Superior temporal gyrus (tissue), 1 donor: ENCODE results near the gene PROSER2.
A peak's percentile ranks its signal among the peaks of the same experiment; 100 is the strongest.

ENCODE experiments used
- DNase-seq: peaks from one replicate; pipeline ENCODE4 v3.0.0-alpha.2; 2016; ENCODE audit errors: extremely low spot score

PROSER2 gene, protein sequence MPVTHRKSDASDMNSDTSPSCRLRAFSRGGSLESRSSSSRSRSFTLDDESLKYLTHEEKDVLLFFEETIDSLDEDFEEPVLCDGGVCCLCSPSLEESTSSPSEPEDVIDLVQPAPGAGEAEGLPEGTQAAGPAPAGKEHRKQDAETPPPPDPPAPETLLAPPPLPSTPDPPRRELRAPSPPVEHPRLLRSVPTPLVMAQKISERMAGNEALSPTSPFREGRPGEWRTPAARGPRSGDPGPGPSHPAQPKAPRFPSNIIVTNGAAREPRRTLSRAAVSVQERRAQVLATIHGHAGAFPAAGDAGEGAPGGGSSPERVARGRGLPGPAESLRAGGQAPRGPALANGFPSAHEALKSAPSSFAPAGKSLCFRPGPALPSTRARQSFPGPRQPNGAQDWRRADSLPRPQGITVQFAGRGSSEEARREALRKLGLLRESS

DNA sequence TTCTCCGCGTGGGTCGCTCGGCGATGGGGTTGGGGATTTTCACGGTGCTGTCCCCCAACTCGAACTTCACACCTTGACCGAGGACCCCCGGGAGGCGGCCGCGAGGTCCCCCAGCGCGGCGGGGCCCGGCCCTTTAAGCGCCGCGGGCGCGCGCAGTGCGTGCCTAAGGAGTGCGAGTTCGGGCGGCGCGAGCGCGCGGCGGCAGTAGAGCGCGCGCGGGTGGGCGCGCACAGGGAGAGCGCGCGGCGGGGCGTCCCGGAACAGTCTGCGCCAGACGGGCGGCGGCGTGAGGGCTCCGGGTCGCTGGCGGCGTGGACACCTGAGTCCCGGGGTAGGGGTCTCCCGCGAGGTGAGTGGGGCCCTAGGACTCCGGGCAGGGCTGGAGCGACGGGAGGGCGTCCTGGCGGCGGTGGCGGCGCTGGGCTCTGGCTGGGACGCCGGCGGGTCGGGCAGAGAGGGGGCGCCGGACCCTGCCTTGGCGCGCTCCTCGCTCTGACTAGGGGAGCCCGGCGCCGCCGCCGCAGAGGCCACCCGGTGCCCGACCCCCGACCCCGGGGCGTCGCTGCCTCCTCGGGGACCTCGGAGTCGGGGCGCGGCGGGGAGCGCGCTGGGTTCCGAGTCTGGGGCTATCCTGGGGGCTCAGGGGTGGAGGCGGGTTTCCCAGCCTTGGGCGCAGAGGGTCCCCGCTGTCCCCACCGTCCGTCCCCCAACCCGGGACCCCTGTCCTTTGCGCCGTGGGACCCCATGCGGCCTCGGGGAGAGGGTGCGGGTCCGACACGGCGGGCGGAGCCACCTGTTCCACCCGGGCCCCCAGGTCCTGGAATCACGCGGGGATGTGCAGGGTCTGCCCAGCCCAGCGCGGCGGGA is at the start of gene PROSER2:
Gene PROSER2, plus strand, starts transcription at position 235 of the 867 bp plus-strand sequence. CDS start 28,722 bp downstream, outside the sequence.
- no peak for DNase-seq

DNA sequence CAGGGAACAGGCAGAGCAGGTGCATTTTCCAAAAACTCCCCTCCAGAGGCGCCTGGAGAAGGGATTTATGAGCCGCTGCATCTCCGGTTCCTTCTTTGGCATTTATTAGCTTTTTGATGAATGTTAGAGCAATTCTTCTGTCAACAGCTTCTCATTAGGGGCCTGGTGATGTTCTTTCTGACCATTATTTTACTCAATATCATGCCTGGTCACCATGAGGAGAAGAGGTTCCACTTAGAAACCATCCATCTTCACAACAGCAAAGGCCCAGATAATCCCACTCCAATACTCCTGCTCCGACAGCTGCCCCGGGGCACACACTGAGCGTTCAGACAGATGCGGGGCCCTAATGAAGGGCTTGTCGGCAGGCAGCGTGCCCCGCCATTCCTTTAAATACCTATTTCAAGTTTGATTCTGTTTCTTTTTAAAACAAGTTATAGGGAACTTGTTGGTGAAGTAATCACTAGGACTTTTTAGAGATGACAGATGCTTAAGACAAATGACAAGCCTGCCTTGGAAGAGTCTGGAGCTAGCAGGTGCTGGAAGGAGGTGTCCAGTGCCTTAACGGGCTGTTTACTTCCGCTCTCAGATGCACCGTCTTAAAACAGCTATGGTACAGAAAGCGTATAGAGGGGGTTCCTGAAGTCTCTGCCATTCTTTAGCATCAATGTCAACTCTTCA is 49.3 kb upstream of the PROSER2 start:
- DNase-seq = no peak

GRCh38 chr10:11775412-11775811 is 47.7 kb upstream of the PROSER2 start:
- DNase-seq = no peak

DNA sequence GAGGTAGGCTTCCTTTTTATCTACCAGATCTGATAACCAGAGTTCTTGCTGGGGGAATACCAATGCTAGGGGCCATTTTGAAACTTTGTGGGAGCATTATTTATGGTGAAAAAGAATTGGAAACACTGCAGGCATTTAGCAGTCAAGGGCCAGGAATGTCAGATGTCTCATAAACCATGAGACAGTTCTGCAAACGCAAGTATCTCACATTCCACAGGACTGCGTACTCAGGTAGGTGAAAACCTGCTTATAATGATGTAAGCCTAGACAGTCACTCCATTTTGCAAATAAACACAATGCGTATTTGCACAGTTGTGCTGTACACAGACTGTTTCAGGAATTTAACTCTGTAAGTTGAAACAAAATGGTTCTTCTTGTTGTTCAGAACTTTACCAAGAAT is 47.1 kb upstream of the PROSER2 start:
- no peak for DNase-seq

- no peak for DNase-seq
Observed at GRCh38 chr10:11781114-11781513, 42.0 kb upstream of the PROSER2 start.

DNA sequence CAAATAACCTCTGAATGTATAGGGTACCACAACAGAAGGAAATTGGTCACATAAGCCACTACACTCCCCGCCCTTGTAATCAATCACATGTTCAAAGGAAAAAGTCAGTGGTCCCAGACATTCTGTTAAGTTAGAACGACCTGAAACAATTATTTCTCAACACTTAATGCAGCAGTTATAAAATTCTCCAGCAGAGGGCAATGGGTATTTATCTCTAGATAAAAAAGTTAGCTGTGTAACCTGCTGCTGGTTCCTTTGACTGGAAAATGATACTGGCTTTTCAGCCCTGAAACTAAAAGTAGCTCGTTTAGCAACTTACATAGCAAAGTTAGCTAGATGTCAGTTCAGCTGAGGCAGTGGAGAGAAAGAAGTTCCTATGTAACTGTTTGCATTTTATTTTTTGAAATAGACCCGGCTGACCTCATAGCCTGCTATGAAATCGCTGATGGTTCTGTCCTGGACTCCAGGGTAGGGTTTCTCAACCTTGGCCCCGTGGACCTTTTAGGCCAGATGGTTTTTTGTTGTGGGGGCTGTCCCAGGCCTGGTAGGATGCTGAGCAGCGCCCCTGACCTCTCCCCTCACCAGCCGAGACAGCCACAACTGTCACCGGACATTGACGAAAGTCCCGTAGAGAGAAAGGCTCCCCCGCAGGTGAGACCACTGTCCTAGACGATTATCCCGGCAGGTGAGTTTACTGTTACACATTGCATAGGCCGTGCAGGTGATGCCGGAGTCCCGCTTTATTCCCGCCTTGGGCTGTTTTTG is 40.2 kb upstream of the PROSER2 start:
- DNase-seq = peak; percentile 81

DNA sequence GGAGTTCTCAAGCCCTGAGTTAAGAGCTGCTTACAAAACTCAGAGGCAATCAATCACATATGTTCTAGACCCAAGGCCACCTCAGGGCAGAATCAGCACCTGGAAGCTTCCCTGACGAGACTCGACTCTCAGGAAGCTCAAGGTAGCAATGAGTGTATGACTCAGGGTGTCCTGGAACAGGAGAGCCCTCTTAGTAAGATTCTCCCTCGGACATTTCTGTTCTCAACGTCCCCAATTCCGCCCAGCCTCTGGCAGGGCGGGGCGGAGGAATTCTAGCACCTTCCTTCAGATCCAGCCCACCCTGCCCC is 39.6 kb upstream of the PROSER2 start:
- DNase-seq = no peak

- DNase-seq = no peak
Observed at GRCh38 chr10:11787374-11787773, 35.8 kb upstream of the PROSER2 start.

- DNase-seq = no peak
Observed at GRCh38 chr10:11787846-11788245, 35.3 kb upstream of the PROSER2 start.

DNA sequence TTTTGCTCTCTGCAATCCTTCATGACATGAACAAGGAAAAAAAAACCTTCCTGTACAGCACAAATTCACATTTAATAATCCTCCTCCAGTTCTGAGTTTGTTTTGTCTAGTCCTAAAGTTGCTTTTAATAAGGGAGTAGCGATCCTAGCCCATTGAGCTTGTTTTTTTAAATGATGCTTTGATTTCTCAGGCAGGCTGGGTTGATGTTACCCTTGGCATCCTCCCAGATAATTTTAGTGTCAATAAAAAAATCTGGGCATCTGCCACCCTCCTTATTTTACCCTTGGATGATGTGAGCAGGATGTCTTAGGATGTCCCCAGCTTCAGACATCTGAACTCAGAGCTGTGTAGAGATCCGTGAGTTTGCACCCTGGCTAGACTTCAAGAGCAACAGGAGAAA is 33.9 kb upstream of the PROSER2 start:
- DNase-seq = no peak

DNA sequence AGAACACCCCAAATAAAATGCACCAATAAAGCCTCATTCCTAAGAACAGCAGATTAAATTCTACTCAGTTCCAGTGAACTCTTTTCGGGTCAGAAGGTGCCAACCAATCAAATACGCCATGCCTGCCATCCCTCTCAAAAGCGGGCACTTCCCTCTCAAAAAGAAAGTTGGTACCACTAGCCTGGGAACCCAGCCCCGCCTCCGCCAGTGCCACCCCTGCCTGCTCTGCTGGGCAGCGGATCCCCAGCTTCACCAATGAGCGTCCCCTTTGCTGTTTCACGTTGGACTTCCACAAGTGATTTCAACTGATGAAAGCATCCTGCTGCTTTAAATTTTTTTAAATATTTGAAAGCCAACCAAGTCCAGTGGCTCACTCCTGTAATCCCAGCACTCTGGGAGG is 33.2 kb upstream of the PROSER2 start:
- DNase-seq = no peak

- DNase-seq = no peak
Observed at GRCh38 chr10:11793762-11794479, 29.2 kb upstream of the PROSER2 start.

DNA sequence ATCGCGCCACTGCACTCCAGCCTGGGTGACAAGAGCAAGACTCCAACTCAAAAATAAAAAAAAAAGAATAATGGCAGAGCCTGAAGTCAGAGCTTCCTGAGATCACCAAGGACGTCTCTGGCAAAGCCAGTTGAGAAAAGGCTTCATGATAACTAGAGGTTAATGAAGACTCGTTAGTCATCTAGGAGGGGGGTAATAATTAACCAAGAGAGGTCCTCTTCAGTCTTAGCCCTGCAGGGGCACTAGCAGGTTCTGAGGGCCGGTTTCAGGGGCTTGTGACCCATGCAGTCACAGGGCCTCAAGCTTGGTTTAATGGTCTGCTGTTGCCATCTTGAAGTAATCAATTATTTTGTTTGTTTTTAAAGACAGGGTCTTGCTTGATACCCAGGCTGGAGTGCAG is 28.6 kb upstream of the PROSER2 start:
- DNase-seq = no peak

- no peak for DNase-seq
Observed at GRCh38 chr10:11795101-11795920, 27.8 kb upstream of the PROSER2 start.

GRCh38 chr10:11796474-11796873 is 26.7 kb upstream of the PROSER2 start:
- no peak for DNase-seq

DNA sequence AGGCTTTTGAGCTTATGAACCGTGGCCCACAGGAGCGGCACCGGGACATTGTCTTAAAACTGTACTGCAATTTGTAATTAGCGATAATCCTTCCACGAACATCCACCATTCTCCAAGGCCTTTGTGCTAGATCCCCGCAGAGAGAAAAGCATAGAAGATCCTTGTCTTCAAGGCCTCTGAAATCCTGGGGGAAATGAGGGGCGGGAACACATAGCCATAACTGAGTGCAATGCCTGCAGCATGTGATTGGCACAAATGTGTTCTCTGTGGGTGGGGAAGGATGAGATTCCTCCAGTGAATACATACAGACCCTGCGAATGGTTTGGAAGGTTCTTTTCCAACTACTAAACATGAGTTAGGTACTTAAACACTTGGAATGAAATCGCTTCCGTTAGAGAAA is 25.9 kb upstream of the PROSER2 start:
- no peak for DNase-seq

GRCh38 chr10:11797847-11798633 is 25.1 kb upstream of the PROSER2 start:
- no peak for DNase-seq

GRCh38 chr10:11798845-11799735 is 24.1 kb upstream of the PROSER2 start:
- DNase-seq = no peak
